Loucy (cell line): Measurements from ENCODE around the gene ARID3B.

Source experiments
- EZH2phosphoT487 ChIP-seq: fragments of 200-600 bp; IDR thresholded peaks from 2 replicates; pipeline ENCODE4 v1.6.1; 2018; ENCODE audit warnings: antibody characterized with exemption, mild to moderate bottlenecking, moderate library complexity, borderline replicate concordance
- TF ChIP-seq, protein P1 (sequence below): fragments of 200-600 bp; sonication (generic); conservative IDR thresholded peaks from 2 replicates; pipeline ENCODE4 v1.5.1; 2014; ENCODE audit warnings: mild to moderate bottlenecking, antibody characterized with exemption, low read length

DNA sequence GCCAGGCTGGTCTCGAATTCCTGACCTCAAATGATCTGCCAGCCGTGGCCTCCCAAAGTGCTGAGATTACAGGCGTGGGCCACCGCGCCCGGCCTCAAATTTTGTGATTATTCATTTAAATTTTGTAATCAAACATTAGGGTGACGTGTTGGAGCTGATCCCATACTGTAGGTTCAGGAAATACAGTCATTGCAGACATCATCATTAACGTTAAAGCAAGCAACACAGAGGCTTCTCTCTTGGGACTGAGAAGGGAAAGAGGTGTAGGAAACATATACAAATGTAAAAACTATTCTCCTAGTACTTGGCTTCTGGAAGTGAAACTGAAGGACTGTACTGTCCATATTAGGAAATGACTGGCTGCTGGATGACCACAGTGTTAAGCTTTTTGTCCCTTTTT lies 11.1 kb upstream of the ARID3B start:
- TF ChIP-seq, protein P1, sequence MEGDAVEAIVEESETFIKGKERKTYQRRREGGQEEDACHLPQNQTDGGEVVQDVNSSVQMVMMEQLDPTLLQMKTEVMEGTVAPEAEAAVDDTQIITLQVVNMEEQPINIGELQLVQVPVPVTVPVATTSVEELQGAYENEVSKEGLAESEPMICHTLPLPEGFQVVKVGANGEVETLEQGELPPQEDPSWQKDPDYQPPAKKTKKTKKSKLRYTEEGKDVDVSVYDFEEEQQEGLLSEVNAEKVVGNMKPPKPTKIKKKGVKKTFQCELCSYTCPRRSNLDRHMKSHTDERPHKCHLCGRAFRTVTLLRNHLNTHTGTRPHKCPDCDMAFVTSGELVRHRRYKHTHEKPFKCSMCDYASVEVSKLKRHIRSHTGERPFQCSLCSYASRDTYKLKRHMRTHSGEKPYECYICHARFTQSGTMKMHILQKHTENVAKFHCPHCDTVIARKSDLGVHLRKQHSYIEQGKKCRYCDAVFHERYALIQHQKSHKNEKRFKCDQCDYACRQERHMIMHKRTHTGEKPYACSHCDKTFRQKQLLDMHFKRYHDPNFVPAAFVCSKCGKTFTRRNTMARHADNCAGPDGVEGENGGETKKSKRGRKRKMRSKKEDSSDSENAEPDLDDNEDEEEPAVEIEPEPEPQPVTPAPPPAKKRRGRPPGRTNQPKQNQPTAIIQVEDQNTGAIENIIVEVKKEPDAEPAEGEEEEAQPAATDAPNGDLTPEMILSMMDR, result no peak
- TF ChIP-seq EZH2phosphoT487, result no peak
